Measurements from ENCODE around the gene ZNF737.

Gene ZNF737

GRCh38 chr19:20503476-20503875 lies 62.1 kb downstream of the ZNF737 start:
- Histone ChIP-seq H3K4me3 (ENCODE audit: low read depth, low read length) (no peak overlapping the region), H3K27me3 (ENCODE audit: control insufficient read depth, insufficient read depth, low read length) (no peaks in the 10 kb centered on the region), H3K9me3 (ENCODE audit: control insufficient read depth, insufficient read depth, low read length) (peaks cover 36% of the 10 kb centered on the region)

More at GRCh38 chr19:20503476-20503875, 62.1 kb downstream of the ZNF737 start:
- Histone ChIP-seq H3K4me1 (ENCODE audit: control insufficient read depth, insufficient read depth, low read length) (no peaks in the 10 kb centered on the region), H3K27ac (ENCODE audit: low read depth, low read length) (no peak overlapping the region), H3K36me3 (ENCODE audit: control insufficient read depth, insufficient read depth, low read length) (no peaks in the 10 kb centered on the region), H3K9ac (ENCODE audit: low read depth, low read length) (no peak overlapping the region)

Data from HUES48 (cell line).